NCI-H2227 treated with DMSO at 0.1 percent for 48 hours (cell line): ENCODE data around the gene CMTM8.

Experiments used
- DNase-seq: peaks from one replicate; lab custom pipeline; 2025; lab: John Stamatoyannopoulos, UW

Gene CMTM8

DNA sequence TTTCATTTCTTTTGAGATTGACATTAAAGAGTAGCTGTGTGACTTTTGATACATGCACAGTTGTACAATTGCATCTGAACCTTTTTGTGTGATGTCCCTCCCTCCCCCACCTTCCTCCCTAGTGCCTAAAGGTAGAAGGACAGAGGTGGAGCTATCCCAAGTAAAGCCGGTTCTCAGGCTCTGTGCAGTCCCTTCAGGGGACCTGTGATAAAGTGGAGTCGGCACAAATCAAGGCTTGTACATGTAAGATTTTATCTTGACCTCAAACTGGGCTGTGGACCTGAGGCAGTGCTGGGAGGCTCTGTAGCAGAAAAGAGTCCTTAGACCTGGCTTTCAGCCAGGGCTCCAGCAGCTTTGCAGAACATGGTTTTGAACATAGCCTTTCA, 97.6 kb downstream of the CMTM8 start:
- no peak for DNase-seq

DNA sequence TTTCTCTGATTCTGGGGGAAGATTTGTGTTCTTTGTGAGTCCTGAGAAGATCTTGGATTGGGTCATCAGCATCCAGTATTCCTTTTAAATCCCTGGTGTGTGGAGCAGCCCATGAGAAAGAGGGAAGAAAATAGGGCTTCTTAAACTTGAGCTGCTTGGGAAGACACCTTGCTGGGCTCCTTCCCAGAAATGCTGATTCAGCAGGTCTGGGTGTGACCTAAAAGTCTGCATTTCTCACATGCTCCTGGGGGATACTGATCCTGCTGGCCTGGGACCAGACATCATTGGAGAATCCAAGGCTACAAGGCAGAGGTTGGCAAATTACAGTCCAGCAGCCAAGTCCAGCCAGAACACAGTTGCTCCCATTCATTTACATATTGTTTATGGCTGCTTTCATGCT, 99.0 kb downstream of the CMTM8 start:
- no peak for DNase-seq

DNA sequence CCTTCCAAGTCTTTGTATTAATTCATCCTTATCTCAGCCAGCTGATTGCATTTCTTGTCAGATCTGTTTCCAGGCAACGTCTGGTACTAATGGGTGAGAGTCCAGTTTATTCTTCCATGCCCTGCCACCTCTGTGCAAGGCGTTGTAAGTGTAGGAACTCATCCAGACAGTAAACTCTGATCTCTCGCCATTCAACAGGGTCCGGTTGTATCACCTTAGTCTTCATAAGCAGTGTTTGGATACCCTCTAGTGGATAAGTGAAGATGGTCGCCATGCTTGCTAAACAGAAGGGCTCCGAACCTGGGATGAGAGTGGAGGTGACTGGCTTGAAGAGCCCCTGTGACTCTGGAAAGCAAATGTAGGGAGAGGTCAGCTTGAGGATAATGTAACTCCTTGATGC, 101.6 kb downstream of the CMTM8 start:
- DNase-seq: peak; percentile 40

DNA sequence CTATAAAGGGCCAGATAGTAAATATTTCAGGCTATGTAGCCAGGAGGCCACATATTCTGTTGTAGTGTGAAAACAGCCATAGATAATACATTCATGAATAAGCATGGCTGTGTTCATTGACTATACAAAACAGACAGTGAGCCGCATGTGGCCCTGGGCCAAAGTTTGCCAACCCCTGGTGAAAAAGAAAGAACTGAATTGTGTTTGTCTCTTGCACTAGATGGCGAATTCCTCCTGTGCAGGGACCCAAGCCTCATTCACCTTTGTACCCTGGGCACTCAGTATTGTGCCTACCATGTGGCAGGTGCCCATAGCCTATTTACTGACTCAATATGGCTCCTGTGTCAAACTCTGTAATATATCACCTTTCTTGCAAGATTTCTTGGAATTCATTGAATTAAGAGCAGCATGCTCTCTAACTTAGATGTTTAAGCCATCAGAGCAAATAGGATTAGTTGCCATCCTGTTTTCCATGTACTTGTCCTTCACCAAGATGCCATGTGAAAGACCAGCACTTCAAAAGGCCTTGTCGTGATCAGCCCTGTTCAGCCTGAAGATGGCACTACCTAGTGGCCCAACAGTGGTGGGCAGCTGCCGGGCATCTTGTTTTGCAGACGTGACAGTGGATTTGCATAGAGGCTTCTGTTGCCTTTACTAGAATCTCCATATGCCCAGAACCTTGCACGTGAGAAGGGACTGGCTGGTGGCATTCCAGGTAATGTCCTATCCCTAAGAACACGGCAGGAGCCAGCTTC, 102.3 kb downstream of the CMTM8 start:
- DNase-seq: no peak

DNA sequence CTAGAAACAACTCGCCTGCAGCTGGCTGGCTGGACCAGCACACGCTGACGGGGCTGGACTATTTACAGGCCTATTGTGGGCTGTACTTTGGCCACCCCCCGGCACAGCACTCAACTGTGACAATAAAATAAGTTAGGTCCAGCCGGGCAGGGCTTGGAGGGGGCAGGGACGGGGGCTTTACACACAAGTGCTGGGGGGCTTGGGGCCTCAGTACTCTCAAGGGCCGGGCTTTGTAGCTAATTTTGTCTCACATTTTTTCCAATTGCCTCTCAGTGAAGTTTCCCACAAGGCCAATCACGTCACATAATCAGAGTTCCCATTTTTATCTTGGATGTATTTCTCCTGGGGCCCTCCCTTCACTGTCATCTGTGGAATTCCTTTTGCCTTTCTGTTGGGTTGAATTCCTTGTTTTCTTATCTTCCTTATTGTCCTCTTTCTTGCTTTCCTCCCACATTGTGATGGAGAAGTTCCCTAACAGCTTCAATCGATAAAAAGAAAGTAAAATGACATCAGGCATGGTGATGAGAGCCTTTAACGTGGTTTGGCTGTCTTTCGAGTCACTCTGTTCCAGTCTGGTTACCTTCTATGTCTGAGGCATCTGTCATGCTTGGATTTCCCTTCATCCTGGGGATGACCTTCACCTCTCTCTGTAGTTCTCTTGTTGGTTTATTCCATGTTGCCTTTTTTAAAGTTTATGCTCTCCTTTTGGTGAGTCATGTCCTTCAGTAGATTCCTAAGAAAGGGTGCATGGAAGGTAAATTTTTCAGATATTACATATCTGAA, 109.1 kb downstream of the CMTM8 start:
- DNase-seq: no peak

DNA sequence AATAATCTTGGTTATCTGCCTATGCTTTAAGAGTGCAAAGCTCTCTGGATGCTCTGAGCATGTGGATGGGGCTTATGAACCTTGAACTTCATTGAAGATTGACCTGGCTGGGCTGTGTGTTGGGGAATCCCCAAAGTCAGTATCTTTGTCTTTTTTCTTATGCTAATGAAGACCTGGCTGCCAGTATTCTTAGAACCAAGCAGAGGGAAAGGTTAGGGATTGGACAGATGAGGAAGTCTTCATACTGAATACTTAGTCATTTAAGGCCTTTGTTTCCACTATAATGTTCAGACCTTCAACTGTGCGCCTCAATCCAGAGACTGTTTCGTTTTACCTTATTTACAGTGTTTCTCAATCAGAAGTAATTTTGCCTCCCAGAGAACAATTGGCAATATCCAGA, 110.7 kb downstream of the CMTM8 start:
- no peak for DNase-seq

DNA sequence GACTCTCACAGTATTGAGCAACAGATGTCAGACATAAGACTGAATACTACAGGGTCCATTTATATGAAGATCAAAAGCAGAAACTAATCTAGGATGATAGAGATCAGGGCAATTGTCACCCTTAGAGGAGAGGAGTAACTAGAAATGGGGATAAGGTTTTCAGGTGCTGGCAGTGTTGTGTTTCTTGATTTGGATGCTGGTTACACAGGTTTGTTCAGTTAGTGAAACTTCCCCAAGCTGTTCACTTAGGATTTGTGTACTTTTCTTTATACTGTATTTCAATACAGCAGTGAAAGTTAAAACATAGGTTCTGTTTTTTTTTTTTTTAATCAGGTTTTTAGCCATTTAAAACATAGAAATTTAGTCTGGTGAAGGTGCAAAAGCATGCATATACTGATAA, 114.1 kb downstream of the CMTM8 start:
- DNase-seq: no peak

DNA sequence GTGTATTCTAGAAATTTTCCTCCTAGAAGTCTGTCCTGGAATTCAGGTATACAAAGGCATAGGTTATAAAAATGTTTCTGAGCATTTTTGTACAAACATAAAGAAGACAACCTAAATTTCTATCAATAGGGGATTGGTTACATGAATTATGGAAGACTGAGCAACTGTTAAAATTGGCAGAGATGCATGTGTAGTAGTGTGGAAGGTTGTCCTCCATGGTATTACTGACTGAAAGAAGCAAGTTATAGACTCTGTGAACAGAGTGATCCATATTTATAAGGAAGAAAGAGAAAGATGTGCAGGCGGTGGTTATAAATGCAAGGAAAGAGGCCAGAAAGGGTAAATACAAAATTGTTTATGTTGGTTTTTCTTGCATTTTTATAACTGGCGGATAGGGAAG, 114.9 kb downstream of the CMTM8 start:
- DNase-seq: no peak

DNA sequence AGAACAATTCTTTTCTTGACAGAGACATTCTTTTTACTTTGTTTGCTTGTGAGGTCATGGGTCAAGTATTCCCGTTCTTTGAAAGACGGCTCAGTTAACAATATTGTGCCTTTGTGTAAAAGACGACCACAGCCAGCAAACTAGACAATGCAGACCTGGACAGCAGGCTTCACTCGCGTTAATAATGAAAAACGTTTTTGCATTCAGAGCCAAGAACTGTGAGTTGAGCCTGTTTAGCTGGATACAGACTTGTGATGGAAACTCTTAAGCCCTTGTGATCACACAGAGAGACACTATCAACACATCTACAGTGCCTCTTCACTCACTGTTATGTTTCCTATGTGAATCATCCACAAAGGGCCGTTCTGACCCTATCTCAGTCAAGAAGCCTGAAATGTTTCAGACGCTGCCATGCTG, 115.9 kb downstream of the CMTM8 start:
- peak; percentile 45 for DNase-seq

DNA sequence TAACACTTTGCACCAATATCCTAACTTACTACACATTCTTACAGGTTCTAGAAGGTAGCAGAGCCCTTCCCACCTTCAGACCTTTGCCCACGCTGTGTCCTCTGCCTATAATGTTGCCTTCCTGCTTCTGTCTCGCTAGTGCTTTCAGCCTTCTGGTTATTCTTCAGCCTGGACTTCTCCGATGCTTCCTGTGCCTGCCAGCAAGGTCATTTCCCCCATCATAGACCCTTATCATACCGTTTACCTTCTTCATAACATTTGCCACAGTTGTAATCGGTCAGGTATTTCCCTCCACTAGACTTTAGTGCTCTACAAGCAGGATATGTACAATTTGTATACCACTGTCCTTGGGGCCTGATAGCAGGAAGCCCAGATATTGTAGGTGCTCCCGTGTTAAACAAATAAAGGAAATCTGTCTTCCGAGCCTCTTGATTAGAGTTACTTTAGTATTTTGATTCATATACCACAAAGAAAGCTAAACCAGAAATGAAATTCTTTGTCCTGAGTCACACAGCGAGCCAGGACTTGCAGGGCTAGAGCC, 117.3 kb downstream of the CMTM8 start:
- no peak for DNase-seq

DNA sequence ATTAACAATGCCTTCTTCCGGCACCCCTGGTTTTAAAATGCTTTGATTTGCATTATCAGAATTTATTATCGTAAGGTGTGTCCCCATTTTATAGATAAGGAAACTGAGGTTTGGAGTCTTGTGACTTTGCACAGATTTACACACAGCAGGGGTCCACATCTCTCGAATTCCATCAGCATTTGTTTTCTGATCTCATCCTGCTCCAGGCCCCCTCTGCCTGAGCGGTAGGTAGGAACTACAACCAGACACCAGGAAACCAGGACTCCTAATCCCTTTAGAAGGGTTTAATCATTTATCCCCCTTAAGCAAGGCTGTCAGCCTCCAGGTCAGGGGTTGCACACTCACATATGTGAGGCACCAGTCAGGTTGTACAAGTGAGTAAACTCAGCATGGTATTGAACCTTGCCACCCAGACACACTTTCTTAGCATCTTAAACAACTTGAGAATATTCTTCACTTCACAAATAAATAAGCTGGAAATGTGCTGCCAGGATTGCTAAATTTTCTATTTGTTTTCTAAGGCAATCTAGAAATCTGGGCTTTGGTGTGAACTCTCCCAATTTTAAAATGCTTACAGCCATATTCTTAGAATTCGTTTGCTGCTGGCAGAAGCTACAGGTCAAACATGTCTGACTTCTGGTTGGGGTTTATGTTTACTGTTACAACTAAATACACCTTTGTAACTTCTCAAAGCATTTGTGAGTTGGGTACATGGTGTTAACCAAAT, 121.4 kb downstream of the CMTM8 start:
- DNase-seq: no peak

DNA sequence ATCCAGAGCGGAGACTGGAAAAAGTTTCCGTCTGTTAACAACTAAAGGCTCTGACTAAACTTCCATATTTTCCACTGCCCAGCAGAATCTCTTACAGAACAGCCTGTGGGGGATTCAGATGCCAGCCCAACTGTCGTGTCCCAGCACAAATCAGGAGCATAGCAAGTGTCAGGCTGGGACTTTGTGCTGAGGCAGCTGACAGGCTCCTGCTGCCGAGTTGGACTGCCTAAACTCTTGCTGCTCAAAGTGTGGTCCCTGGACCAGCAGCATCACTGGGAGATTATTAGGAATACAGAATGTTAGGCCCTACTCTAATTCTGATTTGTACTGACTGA, 122.0 kb downstream of the CMTM8 start:
- no peak for DNase-seq

DNA sequence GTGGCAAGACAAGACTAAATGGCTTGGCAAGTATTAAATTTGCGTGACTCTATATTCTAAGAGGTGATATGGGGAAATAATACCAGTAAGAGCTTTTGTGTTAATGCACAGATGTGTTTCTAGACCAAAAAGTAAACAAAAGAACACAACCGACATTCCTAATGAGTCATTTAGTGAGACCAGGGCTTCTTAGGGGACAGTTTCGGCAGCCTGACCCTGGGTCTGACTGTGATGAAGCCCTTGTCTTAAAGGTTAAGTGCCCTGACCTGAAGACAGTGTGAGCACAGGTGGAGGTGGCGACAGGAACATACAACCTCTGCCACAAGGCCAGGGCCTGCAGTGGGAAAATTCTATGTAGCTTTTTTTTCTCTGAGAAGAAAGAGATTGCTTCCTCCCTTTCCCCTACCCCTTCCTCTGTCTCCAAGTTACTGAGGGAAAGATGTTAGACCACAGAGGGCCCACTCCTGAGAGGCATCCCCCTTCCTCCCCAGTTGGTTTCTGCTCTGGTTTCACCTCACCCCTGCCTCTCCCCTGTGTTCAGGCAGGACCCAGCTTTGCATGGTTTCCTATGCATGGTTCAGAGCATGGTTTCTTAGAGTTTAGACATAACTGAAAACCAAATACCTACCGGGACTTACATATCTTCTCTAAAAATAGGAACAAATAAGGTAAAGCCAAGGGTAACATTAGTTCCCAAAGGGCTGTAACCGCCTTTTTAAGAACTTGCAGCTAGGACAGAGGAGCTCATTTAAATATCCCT, 128.3 kb downstream of the CMTM8 start:
- DNase-seq: no peak

DNA sequence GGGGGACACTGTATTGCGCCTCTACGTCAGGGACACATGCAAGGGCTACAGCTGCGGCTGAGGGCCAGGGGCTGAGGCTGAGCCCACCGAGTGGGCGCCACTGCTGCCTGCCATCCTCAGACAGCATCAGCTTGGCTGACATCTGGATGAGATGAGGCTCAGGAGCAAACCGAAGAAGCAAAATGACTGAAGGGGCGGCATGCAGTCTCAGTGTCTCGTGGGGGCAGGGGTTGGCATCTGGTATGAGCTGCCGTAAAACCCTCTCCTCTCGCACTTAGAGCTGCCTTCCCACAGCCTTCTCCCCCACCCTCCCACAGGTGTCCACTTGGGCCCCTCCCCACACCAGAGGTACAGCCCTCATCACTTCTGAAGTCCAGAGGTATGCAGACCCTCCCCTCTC, 129.0 kb downstream of the CMTM8 start:
- no peak for DNase-seq

DNA sequence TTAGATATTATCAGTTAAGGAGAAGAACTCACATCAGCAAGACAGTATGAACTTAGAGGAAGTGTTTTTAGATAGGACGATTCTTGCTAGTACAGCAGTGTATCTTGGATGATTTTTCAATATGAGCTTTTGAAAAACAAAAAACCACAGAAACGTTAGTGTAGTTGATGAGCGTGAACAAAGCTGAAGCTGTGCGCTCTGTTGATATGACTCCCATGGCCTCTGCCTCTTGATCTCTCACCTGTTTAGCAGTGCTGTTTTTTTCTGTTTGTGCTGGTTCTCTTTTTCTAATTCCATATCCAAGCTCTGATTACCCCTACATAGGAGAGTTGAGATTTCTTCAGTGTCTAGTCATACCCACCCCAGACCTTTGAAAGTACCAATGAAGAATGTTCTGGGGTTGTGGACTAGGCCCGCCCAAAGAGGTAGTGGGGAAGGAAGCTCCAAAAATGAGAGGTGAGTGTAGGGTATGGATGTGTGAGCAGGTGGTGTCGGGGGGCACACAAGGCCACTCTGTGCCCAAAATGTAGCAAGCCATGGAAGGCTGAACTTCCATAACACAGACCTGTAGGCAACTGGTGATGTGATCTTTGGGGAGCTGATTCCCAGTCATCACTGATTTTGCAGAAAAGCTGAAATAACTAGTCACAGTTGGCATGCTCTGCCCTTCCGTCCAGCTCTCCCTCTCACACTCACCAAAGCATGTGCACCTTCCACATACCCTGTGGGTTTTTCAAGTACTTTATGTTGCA, 133.2 kb downstream of the CMTM8 start:
- DNase-seq: no peak

DNA sequence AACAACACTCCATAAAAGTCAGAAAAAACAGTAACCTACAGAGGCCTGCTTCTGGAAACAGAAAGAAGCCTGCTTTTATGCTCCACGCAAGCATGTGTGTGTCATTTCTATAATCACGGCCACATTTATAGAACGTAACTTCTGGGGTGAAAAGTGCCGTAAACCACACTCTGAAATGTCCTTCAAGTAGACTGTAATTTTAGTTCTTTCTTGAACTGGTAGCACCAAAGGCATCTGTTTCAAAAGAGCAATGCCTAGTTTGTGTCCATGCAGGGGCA, 133.7 kb downstream of the CMTM8 start:
- DNase-seq: no peak

DNA sequence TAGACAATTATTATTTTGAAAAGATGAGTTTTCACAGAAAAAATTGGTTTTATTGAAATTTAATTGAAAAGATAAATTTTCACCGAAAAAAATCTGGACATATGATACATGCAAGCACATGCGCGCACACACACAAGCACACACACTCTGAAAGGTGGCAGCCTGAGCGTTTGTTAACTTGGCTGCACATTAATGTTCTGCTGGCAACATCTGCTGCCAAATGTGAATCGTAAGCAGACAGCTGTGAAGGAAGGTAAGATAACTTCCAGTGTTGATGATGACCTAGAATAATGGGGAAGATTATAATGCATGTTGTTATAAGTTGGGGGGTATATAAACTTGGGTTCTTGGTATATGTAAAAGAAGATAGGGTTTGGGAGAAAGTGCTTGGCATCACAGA, 134.8 kb downstream of the CMTM8 start:
- DNase-seq: no peak

DNA sequence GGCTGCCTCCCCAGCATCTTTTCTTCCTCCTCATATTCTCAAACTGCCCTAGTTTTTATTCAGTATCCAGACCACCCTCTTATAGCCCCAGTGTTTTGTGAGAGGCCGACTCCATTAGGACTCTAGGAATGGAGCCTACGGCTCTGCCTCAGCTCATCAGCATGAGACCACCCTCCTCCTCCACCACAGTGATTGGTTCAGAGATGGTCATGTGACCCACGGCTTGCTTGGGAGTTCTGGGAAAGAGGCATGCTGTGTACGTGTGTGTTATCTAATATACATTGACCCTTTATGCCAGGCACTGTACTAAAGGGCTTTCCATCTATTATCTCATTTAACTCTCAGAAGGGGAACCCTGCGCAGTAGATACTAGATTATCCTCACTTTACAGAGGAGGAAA, 135.4 kb downstream of the CMTM8 start:
- no peak for DNase-seq

DNA sequence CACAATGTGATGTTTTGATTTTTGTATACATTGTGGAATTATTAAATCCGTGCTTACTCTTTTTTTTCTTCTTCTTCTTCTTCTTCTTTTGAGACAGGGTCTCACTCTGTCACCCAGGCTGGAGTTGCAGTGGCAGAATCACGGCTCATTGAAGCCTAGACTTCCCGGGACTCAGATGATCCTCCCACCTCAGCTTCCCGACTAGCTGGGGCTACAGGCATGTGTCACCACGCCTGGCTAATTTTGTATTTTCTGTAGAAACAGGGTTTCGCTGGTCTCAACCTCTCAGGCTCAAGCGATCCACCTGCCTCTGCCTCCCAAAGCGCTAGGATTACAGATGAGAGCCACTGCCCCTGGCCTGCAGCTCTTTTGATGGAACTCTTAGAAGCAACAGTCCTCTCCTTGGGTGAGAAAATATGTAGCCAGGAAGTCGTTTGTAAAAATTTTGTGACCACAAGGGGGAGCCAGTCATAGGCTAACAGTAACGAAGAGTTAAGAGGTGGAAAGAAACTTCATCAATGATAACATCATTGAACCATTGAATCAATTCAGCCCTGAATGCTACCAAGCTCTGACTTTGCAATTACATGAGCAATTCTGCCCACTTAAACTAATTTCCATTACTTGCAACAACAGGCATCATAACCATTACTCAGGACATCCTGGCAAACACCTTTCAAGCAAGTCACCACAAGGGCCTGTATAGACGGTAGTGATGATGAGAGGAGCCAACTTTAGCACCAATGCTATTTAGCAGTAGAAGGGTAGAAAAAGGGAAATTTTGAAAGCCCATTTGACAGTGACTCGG, 136.5 kb downstream of the CMTM8 start:
- DNase-seq: peak; percentile 46

DNA sequence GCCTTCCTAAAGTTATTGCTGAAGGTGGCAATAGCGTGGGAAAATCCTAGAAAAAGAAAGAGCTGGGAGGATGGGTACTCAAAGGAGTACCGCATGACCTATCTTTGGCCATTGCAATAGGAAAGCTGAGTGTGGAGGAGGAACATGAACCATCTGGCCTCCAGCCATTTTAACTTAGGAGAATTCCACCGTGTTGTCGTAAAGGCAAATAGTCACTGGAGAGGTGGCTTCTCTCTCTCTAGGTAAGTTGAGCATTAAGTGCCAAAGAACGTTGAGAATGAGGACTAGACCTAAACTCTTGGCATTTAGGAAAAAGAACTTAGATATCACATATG, 137.1 kb downstream of the CMTM8 start:
- no peak for DNase-seq

DNA sequence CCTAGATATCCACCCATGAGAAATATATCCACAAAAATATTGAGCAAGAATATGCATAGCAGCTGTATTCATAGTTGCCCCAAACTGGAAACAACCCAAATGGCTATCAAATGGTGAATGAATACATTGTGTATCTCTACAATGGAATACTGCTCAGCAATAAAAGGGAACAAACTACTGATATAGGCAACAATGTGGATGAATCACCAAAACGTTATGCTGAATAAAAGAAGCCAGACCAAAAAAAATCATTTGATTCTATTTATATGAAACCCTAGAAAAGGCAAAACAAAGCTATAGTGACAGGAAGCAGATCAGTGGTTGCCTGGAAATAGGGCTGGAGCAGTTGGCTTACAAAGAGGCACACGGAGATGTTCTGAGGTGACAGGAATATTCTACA, 137.6 kb downstream of the CMTM8 start:
- DNase-seq: no peak
